ENCODE data around the gene GSDME.

Gene GSDME

DNA sequence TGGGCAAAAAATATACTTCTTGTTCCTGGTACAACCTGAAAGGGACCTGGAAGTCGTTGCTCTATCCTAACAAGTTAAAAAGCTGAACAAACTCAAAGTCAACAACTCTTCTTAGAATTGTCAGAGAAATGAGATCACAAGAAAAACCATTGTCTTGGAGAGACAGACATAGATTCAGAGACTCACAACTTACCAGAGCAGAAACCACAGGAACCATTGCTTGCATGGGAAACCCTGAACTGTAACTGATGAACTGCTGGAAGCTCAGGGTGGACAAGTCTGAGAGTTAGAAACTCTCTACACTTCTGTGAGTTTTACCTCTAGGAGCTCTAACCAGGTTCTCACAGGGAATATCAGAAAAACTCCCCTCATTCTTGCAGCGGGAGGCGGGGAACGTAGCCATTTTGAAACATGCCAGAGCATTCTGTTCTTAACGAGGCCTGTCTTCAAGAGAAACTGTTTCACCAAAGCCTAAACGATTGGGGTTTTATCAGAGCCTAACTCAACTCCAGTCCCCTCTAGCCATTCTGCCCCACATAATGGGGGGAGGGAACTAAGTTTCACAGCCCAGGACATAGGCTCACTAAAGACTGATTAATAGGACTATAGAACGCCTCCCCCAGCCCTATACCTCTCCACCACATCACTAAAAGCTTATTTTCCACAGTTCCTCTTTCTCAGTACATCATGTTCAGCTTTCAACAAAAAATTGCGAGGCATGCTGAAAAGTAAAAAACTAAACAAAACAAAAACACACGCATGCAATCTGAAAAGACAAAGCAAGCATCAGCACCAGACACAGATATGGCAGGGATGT is 12.0 kb upstream of the GSDME start:
- no peak overlapping the region for H3K27ac ChIP-seq (ENCODE audit: low read depth, low read length)
- H3K4ac ChIP-seq (ENCODE audit: low read depth, low read length), result no peak overlapping the region
- no peaks in the 10 kb centered on the region for H3K36me3 ChIP-seq (ENCODE audit: control insufficient read depth, insufficient read depth, low read length)
- no peak overlapping the region for H2BK5ac ChIP-seq (ENCODE audit: low read length)
- no peaks in the 10 kb centered on the region for H3K27me3 ChIP-seq (ENCODE audit: insufficient read depth, low read length, poor library complexity)
- no peaks in the 10 kb centered on the region for H3K79me1 ChIP-seq (ENCODE audit: low read length)
- no peaks in the 10 kb centered on the region for H3K4me1 ChIP-seq (ENCODE audit: control insufficient read depth, low read depth, low read length)
- H4K5ac ChIP-seq (ENCODE audit: low read length), result no peak overlapping the region
- H3K56ac ChIP-seq (ENCODE audit: low read length), result no peak overlapping the region
- no CpG with 5 or more reads among the region's 9 CpGs for WGBS (ENCODE audit: extremely low coverage, insufficient coverage, low lambda C conversion rate)
- no peak overlapping the region for H3K4me3 ChIP-seq (ENCODE audit: low read length)
- no peak for DNase-seq
- no peak overlapping the region for H3K18ac ChIP-seq (ENCODE audit: low read length)
- H3K4me2 ChIP-seq (ENCODE audit: low read length), result no peak overlapping the region
- no peak overlapping the region for H3K23ac ChIP-seq (ENCODE audit: low read length)
- H3K79me2 ChIP-seq (ENCODE audit: control insufficient read depth, insufficient read depth, low read length), result no peaks in the 10 kb centered on the region
- H2BK15ac ChIP-seq (replicated peaks; ENCODE audit: low read depth), result no peak overlapping the region
- H2AK5ac ChIP-seq (ENCODE audit: low read length), result no peak overlapping the region
- no peak overlapping the region for H2BK120ac ChIP-seq (ENCODE audit: low read depth, low read length)
- no peak overlapping the region for H3K9ac ChIP-seq (ENCODE audit: low read length)
- H4K8ac ChIP-seq (ENCODE audit: low read depth, low read length), result no peak overlapping the region

DNA sequence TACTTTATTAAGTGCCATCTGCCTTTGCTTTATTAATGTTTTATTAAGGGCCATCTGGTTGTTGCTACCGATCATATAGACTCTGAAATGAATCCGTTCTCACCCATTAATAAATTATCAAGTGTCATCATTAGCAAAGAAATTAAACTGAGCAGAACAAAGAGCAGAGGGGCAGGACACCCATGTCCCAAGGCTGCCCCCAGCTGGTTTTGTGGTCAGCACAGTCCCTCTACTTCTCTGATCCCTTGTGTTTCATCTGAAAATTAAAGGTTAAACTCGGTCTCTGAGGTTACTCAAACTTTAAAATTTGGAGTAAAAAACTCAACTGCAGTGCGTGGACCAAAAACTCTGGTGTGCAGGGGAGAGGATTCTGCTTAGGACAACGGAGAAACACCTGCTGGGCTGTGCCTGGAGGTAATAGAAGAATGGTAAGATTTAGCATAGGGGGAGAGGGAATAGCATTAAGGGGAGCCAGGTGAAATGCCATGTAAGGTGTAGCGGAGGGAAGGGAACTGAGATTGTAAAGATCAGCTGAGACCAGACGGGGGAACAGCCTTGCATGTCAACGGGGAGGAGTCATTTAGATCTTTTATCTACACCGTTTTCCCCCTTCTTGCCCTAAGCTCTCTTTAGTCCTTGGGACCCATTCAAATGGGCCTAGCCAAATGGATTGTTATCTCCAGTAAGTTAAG is 10.8 kb upstream of the GSDME start:
- no peaks in the 10 kb centered on the region for H3K79me2 ChIP-seq (ENCODE audit: control insufficient read depth, insufficient read depth, low read length)
- H3K4me3 ChIP-seq (ENCODE audit: low read length), result no peak overlapping the region
- H3K79me1 ChIP-seq (ENCODE audit: low read length), result no peaks in the 10 kb centered on the region
- no CpG with 5 or more reads among the region's 9 CpGs for WGBS (ENCODE audit: extremely low coverage, insufficient coverage, low lambda C conversion rate)
- H3K9ac ChIP-seq (ENCODE audit: low read length), result no peak overlapping the region
- H2BK5ac ChIP-seq (ENCODE audit: low read length), result no peak overlapping the region
- no peak overlapping the region for H4K5ac ChIP-seq (ENCODE audit: low read length)
- no peak for DNase-seq
- H3K4me2 ChIP-seq (ENCODE audit: low read length), result no peak overlapping the region
- no peaks in the 10 kb centered on the region for H3K4me1 ChIP-seq (ENCODE audit: control insufficient read depth, low read depth, low read length)
- H2BK120ac ChIP-seq (ENCODE audit: low read depth, low read length), result no peak overlapping the region
- H4K8ac ChIP-seq (ENCODE audit: low read depth, low read length), result no peak overlapping the region
- H3K27ac ChIP-seq (ENCODE audit: low read depth, low read length), result no peak overlapping the region
- H3K27me3 ChIP-seq (ENCODE audit: insufficient read depth, low read length, poor library complexity), result no peaks in the 10 kb centered on the region
- no peak overlapping the region for H3K56ac ChIP-seq (ENCODE audit: low read length)
- no peak overlapping the region for H2BK15ac ChIP-seq (replicated peaks; ENCODE audit: low read depth)
- no peak overlapping the region for H3K23ac ChIP-seq (ENCODE audit: low read length)
- H3K36me3 ChIP-seq (ENCODE audit: control insufficient read depth, insufficient read depth, low read length), result no peaks in the 10 kb centered on the region
- no peak overlapping the region for H3K4ac ChIP-seq (ENCODE audit: low read depth, low read length)
- no peak overlapping the region for H2AK5ac ChIP-seq (ENCODE audit: low read length)
- no peak overlapping the region for H3K18ac ChIP-seq (ENCODE audit: low read length)

DNA sequence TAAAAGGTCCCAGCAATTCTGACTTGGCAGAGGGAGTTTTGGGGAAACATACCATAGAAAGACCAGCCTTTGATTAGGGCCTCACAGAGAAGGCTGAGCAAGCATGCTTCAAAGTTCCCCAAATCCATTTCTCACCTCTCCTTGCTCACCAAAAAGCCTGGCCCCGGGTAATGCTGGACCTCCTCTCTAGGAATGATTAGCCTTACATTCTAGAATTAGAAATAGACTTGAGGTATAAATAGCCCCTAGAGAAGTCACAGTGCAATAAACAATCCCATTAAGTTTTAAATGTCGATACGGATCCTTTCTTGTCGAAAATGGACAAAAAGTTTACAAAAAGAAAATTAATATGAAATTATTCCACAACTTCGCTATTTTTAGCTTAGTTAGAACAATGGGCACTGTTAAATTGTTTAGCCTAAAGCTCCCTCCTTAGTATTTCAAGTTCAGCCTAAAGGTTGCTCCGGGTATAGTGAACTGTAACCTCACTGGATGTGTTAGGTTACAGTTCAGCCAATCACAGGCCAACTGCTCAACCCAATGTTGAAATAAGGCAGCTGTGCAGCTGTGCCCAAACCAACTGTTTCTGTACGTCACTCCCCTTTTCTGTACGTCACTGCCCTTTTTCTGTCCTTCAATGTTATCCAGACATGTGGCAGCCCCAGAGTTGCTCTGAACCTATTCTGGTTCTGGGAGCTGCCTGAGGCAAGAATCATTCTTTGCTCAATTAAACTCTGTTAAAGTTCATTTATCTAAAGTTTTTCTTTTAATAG is 7.9 kb upstream of the GSDME start:
- Histone ChIP-seq H3K79me1 (ENCODE audit: low read length) (no peaks in the 10 kb centered on the region), H3K4me1 (ENCODE audit: control insufficient read depth, low read depth, low read length) (no peaks in the 10 kb centered on the region), H3K36me3 (ENCODE audit: control insufficient read depth, insufficient read depth, low read length) (no peaks in the 10 kb centered on the region), H2BK5ac (ENCODE audit: low read length) (no peak overlapping the region), H3K27me3 (ENCODE audit: insufficient read depth, low read length, poor library complexity) (no peaks in the 10 kb centered on the region), H3K18ac (ENCODE audit: low read length) (no peak overlapping the region), H4K8ac (ENCODE audit: low read depth, low read length) (no peak overlapping the region), H2AK5ac (ENCODE audit: low read length) (no peak overlapping the region), H3K79me2 (ENCODE audit: control insufficient read depth, insufficient read depth, low read length) (no peaks in the 10 kb centered on the region), H3K4me3 (ENCODE audit: low read length) (no peak overlapping the region), H3K4me2 (ENCODE audit: low read length) (no peak overlapping the region), H3K4ac (ENCODE audit: low read depth, low read length) (no peak overlapping the region), H2BK120ac (ENCODE audit: low read depth, low read length) (no peak overlapping the region), H3K9ac (ENCODE audit: low read length) (no peak overlapping the region), H3K56ac (ENCODE audit: low read length) (no peak overlapping the region), H3K23ac (ENCODE audit: low read length) (no peak overlapping the region), H2BK15ac (replicated peaks; ENCODE audit: low read depth) (no peak overlapping the region), H4K5ac (ENCODE audit: low read length) (no peak overlapping the region), H3K27ac (ENCODE audit: low read depth, low read length) (no peak overlapping the region)
- no CpG with 5 or more reads among the region's 8 CpGs for WGBS (ENCODE audit: extremely low coverage, insufficient coverage, low lambda C conversion rate)
- no peak for DNase-seq

DNA sequence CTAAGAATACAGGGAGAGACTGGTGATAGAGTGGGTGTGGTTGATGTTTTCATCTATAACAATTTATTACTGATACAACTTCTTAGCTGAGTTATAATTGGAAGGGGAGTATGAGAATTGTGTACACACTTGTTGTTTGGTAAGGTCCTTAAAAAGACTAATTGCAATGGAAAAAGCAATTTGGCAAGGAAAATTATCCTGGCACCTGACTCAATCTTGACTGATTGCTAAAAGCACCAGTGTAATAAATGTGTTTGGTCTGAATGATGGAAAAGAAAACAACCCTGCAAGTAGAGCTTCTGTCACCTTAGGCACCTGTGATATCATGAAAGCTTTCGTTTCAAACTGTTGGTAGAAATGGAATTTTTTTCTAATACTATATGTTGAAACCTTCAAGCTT is 6.7 kb upstream of the GSDME start:
- H3K4me2 ChIP-seq (ENCODE audit: low read length), result no peak overlapping the region
- H3K79me2 ChIP-seq (ENCODE audit: control insufficient read depth, insufficient read depth, low read length), result no peaks in the 10 kb centered on the region
- H3K4me1 ChIP-seq (ENCODE audit: control insufficient read depth, low read depth, low read length), result no peaks in the 10 kb centered on the region
- no peaks in the 10 kb centered on the region for H3K79me1 ChIP-seq (ENCODE audit: low read length)
- H3K9ac ChIP-seq (ENCODE audit: low read length), result no peak overlapping the region
- H3K36me3 ChIP-seq (ENCODE audit: control insufficient read depth, insufficient read depth, low read length), result no peaks in the 10 kb centered on the region
- no peak overlapping the region for H2AK5ac ChIP-seq (ENCODE audit: low read length)
- no peak overlapping the region for H4K5ac ChIP-seq (ENCODE audit: low read length)
- H2BK5ac ChIP-seq (ENCODE audit: low read length), result no peak overlapping the region
- H2BK120ac ChIP-seq (ENCODE audit: low read depth, low read length), result no peak overlapping the region
- no peaks in the 10 kb centered on the region for H3K27me3 ChIP-seq (ENCODE audit: insufficient read depth, low read length, poor library complexity)
- no peak overlapping the region for H3K23ac ChIP-seq (ENCODE audit: low read length)
- no peak overlapping the region for H3K18ac ChIP-seq (ENCODE audit: low read length)
- WGBS (ENCODE audit: extremely low coverage, insufficient coverage, low lambda C conversion rate), result no CpG with 5 or more reads among the region's 1 CpG
- no peak overlapping the region for H4K8ac ChIP-seq (ENCODE audit: low read depth, low read length)
- H3K4me3 ChIP-seq (ENCODE audit: low read length), result no peak overlapping the region
- no peak for DNase-seq
- no peak overlapping the region for H2BK15ac ChIP-seq (replicated peaks; ENCODE audit: low read depth)
- no peak overlapping the region for H3K27ac ChIP-seq (ENCODE audit: low read depth, low read length)
- no peak overlapping the region for H3K56ac ChIP-seq (ENCODE audit: low read length)
- no peak overlapping the region for H3K4ac ChIP-seq (ENCODE audit: low read depth, low read length)

- Histone ChIP-seq H2AK5ac (ENCODE audit: low read length) (no peak overlapping the region), H3K9ac (ENCODE audit: low read length) (no peak overlapping the region), H3K36me3 (ENCODE audit: control insufficient read depth, insufficient read depth, low read length) (no peaks in the 10 kb centered on the region), H3K18ac (ENCODE audit: low read length) (no peak overlapping the region), H4K5ac (ENCODE audit: low read length) (no peak overlapping the region), H3K79me1 (ENCODE audit: low read length) (no peaks in the 10 kb centered on the region), H3K27me3 (ENCODE audit: insufficient read depth, low read length, poor library complexity) (peaks cover 3% of the 10 kb centered on the region), H2BK120ac (ENCODE audit: low read depth, low read length) (no peak overlapping the region), H4K8ac (ENCODE audit: low read depth, low read length) (no peak overlapping the region), H2BK15ac (replicated peaks; ENCODE audit: low read depth) (no peak overlapping the region), H3K23ac (ENCODE audit: low read length) (no peak overlapping the region), H3K4me1 (ENCODE audit: control insufficient read depth, low read depth, low read length) (no peaks in the 10 kb centered on the region), H3K79me2 (ENCODE audit: control insufficient read depth, insufficient read depth, low read length) (no peaks in the 10 kb centered on the region), H2BK5ac (ENCODE audit: low read length) (no peak overlapping the region), H3K27ac (ENCODE audit: low read depth, low read length) (no peak overlapping the region), H3K56ac (ENCODE audit: low read length) (no peak overlapping the region), H3K4me3 (ENCODE audit: low read length) (no peak overlapping the region), H3K4me2 (ENCODE audit: low read length) (no peak overlapping the region), H3K4ac (ENCODE audit: low read depth, low read length) (no peak overlapping the region)
- no peak for DNase-seq
- no CpG with 5 or more reads among the region's 5 CpGs for WGBS (ENCODE audit: extremely low coverage, insufficient coverage, low lambda C conversion rate)
These were observed 6.1 kb upstream of the GSDME start for GRCh38 chr7:24763303-24763901.

Measured in mesendoderm (in vitro differentiated cells).